Measurements from ENCODE around the gene OR4D11. TPM values are rescaled to one million over a fixed set of nuclear protein-coding genes. Genes with fewer than 3 reads are reported as not detected.

The OR4D11 gene
- total RNA-seq, 1 donor from 2014 or later, result not detected

GRCh38 chr11:59553323-59553722 lies 49.9 kb downstream of the OR4D11 start:
- H3K27ac Mint-ChIP-seq, result no peak overlapping the region
- no peak for DNase-seq (ENCODE audit: low spot score in 2 of 2, unreplicated experiment in 2 of 2)

More at GRCh38 chr11:59553323-59553722, 49.9 kb downstream of the OR4D11 start:
- TF ChIP-seq CTCF (IDR thresholded peaks at IDR 0.05; ENCODE audit: unreplicated experiment), result no peak
- H3K4me1 Mint-ChIP-seq, result peaks cover 24% of the 10 kb centered on the region
- H3K4me3 Mint-ChIP-seq, result no peak overlapping the region
- H3K27me3 Mint-ChIP-seq (ENCODE audit: low read depth), result no peaks in the 10 kb centered on the region
- H3K9me3 Mint-ChIP-seq, result no peaks in the 10 kb centered on the region
- no peaks in the 10 kb centered on the region for H3K36me3 Mint-ChIP-seq

Other genes starting within 250 kb of the OR4D11 start
- not detected in 3 replicates for gene OR5AN1, start 144.7 kb upstream of the OR4D11 start, total RNA-seq
- gene OR5A2, start 77.2 kb upstream of the OR4D11 start, total RNA-seq, result not detected in 3 replicates
- not detected in 3 replicates for gene OR5A1, start 67.1 kb upstream of the OR4D11 start, total RNA-seq
- not detected in 3 replicates for gene OR4D6, start 46.6 kb upstream of the OR4D11 start, total RNA-seq
- not detected in 3 replicates for gene OR4D10, start 30.3 kb upstream of the OR4D11 start, total RNA-seq
- gene OR4D9, start 8.0 kb downstream of the OR4D11 start, total RNA-seq, result not detected in 3 replicates
- gene OSBP, start 112.2 kb downstream of the OR4D11 start, total RNA-seq, result 45.0 to 47.6 TPM (median 46.8 TPM) in 3 replicates
- 30.6 to 32.0 TPM (median 31.6 TPM) in 3 replicates for gene PATL1, start 165.5 kb downstream of the OR4D11 start, total RNA-seq
- gene OR10V1, start 210.3 kb downstream of the OR4D11 start, total RNA-seq, result not detected in 3 replicates

Data from mesothelial cell of epicardium (in vitro differentiated cells).